HG03039 (cell line): ENCODE data around the gene CD226.
A peak's percentile ranks its signal among the peaks of the same experiment; 100 is the strongest.
"Not testable (repeated sequence)": the region's sequence is repeated elsewhere in the genome, so short reads cannot be mapped to it uniquely, and the experiment has no call there.

Experiments used
- ATAC-seq: cut with Tn5 transposase; IDR thresholded peaks from one replicate; pipeline ENCODE4 v1.9.1; 2021; ENCODE audit warnings: mild to moderate bottlenecking, moderate library complexity; ENCODE audit not compliant: unreplicated experiment

The CD226 gene

DNA sequence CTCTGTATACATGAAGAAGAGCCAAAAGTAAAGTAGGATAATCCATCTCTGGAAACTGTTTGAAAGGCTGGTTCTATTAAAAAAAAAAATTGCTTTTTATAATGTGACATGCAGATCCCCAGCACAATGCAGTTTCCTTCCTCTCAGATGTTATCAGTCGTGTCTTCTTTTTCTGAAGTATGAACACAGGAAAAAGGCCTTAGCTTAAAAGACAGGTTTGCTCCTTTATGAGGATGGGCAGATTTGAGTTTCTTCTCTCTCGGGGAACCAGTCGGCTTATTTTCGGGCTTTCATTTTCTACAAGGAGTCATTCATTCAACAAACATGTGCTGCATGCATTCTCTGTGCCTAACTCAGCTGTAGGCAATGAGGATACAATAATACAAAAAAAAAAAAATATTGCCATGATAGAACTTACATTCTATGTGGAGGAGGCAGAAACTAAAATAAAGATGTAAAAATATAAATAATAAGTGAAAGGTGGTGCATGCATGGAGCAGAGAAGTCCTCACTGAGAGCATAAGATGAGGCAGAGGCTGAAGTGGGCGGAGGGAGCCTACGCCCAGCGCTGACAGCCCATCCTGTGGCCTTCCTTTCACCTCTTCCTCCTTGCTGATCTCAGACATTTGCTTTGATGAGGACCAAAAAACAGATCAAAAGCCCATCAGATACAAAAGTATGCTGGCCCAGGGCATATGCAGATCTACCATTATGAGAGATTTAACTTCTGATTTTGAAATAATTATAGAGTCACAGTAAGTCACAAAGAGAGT is at the start of gene CD226:
CD226 (minus strand) TSS at position 513 of the 773 bp plus-strand sequence; CDS start at position 46, 467 bp downstream.
- peak; percentile 35 for ATAC-seq

DNA sequence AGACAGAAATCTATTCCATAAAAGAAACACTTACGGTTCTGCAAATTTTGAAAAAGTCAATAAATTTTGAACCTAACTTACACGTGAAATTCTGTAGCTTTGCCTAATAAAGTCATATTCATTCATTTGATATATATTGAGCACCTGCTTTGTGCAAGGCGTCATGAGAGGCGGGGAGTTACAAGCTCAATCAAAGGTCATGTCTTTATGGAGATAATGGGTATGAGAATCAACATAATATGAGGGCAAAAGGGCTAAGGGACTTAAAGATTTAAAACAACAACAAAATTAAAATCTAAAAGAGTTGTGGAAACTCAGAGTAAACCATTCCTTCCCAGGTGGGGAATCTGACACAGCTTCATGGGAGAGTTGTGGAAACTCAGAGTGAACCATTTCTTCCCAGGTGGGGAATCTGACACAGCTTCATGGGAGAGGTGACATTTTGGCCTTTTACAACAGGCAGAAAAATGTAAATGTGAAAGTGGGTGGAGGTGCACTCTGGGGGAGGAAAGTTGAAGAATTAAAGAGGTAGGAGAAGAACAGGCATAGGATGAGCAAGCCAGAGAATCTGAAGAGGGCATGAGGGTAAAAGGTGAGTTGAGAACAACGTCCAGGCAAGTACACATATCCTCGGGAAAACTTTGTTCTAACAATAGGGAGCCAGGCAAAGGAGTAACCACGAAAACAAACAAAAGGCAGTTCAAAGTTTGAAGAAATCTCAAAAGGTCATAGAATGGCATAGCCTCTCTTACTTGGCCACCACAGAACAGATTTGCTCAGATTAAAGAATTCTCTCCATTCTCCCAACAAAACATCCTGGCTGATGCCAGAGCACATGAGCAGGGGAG is 49.5 kb upstream of the CD226 start:
- ATAC-seq = no peak

DNA sequence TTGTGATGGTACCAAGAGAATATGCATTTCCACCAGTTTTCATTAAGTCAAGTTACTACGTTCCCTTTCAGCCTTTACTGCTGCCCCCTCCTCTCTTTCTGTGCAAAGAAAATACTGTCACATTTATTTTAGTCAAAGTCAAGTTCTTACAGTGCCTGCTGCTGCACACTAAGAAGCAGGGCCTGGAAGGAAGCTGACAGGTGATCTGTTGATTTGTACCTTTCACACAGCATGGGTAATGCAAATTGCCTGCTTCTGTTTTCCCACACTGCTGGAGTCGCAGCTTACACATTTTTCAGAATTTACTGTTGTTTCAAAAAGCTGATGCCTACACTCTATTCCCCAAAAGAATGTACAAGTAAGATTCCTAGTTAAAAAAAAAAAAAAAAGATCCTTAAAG is 48.7 kb upstream of the CD226 start:
- ATAC-seq = no peak

DNA sequence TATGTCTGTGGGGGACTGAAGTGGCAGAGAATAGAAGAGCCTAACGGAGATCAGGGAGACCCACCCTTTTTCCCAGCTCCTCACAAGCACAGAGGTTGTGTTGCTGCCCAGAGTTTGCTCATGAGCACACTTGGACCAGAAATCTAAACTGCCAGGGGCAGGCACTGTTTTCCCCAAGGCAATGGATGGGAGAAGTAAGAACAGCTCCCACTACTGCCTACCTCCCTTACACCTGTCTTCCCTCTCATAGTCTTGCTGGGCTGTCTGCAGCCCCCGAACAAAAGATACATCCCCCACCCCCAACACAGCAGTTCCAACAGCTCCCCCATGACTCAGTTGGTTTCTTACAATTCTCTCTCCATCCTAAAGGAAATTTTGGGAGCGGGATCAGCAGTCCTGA is 48.1 kb upstream of the CD226 start:
- no peak for ATAC-seq

DNA sequence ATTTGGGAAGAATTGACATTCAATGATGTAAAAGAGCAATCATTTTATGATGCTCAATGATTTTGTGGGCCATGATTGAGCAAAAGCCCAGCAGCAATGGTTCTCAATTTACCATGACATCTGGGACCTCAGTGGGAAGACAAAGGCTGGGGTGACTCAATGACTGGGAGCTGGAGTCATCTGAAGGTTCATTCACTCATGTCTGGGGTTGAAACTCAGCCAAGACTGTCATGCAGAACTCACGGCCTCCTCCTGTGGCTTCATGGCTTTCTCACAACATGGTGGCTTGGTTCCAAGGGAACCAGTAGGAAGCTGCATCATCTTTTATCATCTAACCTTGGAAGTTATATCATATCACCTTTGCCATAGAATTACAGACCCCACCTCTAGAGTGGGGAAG is 45.1 kb upstream of the CD226 start:
- no peak for ATAC-seq

DNA sequence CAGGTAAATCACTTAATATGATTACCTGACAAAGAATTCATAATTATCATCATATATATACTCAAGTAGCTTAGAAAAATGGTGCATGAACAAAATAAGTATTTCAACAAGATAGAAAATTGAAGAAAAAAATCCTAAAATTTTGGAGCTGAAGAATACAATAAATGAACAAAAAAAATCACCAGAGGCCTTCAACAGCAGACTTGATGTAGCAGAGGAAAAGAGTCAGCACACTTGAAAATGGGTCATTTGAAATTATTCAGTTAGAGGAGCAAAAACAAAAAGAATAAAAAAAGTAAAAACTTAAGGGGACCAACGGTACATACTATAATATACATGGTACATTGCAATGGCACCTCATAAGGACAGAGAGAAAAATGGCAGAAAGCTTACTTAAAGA is 40.2 kb upstream of the CD226 start:
- no peak for ATAC-seq

DNA sequence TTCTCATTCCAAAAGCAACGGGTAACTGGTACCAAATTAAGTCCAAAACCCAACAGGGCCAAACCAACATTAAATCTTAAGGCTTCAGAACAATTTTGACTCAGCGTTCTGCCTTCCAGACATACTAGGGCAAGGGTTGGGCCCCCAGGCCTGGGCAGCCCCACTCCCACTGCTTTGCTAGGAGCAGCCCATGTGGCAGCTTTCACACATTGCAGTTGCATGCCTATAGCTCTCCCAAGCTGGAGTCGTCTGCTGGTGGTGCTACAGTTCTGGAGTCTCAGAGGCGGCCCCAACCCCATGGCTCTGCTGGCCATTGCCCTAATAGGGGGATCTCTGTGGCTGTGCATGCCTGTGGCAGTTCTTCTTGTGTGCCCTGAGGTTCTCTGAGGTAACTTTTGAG is 37.6 kb upstream of the CD226 start:
- ATAC-seq = no peak

DNA sequence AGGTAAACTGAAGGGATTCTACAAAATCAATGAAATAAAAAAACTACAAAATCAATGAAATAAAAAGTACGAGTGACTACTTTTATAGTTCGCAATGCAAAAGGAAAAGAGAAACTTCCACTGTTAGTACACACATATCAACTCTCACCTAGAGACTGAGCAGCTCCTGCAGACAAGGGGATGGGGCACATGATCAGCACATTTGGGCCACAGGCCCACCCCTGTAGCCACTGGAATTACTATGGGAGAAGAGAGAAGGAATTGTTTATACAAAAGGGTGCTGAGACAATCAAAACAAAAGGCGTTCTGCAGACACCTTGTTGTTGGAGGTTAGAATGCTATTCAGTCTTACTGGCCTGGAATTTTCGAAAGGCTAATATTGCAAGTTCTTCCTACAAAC is 34.7 kb upstream of the CD226 start:
- ATAC-seq = no peak

DNA sequence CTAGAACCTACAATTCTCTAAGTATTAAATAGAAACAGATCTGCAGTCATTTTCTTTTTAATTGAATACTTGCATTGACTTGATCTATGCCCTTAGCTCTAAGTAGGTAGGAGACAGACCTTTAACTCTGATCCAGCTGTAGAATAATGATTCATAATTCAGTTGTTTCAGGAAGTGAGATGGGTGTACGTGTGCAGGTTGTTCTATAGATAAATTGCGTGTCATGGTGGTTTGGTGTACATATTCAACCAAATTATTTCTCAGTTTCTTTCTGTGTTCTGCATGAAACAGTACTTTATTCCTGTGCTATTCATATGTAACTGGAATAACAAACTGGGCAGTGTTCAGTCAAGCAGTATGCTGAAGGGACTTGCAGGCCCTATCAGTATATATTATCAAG is 34.3 kb upstream of the CD226 start:
- ATAC-seq = peak; percentile 37

DNA sequence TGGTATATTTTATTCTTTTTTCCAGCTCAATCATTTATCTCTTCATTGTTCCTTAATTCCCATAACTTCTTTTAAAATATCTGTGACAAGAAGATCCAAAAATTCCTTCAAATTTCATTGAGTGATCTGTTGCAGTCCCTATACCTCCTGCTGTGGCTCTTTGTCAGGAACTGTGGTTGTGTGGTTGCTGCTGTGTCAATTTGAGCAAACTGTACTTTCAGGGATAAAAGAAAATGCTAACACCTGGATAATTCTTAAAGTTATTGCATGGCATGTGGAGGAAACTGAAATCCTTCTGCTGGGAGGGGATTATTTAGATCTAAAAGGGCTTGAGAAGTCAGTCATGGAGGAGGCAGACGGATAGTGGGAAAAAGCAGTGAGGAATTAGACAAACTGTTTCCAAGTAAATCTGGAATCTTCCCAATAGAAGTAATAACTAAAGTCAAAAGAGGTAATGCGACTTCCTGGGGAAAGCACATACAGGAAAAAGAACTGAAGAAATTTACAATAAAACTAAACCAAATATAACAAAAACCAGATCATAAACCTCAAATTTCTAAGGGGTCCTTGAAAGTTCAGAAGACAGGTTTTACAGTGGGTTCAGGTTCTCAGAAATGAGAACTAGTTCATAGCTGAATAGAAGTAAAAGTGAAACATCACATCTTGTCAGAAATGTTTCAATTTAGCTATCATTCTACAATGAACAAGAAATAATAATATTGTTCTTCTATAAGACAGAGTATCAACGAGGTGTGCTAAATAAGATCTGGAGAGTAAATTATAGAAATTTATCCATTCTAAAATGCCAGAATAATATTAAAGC is 33.5 kb upstream of the CD226 start:
- no peak for ATAC-seq

DNA sequence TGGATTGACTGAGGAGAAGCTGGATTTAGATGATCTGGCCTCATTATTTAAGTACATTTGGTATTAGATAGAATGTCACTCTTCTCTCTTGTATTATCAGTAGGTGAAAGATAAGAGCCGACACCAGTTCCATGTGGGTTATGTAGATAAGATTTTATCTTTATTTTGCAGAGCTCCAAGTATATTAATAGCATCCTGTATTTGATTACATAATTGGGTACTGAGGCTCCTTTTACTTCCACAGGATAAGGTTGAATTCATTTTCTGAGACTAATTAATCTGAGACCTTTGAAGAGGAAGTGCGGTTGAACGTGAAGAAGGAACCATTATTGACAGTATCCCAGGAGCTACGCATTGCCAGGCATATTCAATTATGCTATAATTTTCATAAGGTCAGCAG is 32.8 kb upstream of the CD226 start:
- no peak for ATAC-seq

DNA sequence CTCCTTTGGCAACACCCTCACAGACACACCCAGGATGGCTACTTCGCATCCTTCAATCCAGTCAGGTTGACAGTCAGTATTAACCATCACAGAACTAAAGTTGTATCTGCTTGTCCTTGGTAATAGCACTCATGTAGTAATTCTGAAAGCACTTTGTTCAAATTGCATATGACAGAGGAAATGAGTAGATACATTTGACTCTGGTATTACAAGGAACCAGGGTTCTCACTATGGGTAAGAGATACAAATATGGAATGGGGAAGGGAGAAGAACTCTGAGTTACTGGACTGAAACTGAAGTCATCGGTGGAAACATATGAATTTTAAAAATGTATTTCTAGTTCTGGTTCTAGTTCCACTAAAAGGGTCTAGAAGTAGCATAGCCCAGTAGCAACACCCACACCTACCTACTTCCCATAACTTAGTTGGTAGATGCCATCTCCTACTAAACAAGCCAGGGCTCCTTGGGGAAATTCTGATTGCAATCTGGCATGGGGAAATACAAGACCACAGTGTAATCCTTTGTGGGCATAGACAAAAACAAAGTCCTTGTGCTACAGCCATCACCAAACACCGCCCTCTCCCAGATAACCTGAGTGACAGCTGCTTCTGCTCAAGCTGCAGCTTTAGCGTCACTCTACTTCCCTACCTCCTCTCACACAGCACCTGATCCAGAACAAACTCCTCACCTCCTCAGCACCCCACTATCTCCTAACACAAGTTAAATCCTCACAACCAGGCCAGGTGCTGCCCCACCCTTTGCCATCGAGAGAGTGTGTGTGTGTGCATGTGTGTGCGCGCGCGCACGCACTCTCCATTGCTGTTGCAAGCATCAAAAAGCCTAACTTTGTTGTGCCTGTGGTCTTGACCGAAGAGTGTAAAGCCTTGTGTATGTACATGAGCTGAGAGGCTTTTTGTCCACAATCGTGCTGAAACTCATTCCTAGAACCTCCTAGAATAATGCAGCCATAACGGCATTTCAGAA is 31.4 kb upstream of the CD226 start:
- ATAC-seq = peak; percentile 76

DNA sequence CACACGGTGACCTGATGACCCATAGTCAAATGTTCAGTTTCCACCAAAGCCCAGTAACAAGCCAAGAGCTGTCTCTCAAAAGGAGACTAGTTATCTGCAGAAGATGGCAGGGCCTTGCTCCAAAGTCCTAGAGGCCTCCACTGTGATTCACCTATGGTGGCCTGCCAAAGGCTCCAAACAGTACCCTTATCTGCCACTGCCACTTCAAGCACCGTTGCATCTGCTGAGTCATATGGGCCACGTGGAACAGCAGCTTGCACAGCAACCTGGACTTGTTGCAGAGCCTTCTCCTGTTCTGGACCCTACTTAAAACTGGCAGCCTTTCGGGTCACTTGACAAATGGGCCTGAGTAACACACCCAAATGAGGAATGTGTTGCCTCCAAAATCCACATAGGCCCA is 27.6 kb upstream of the CD226 start:
- not testable (repeated sequence) for ATAC-seq

DNA sequence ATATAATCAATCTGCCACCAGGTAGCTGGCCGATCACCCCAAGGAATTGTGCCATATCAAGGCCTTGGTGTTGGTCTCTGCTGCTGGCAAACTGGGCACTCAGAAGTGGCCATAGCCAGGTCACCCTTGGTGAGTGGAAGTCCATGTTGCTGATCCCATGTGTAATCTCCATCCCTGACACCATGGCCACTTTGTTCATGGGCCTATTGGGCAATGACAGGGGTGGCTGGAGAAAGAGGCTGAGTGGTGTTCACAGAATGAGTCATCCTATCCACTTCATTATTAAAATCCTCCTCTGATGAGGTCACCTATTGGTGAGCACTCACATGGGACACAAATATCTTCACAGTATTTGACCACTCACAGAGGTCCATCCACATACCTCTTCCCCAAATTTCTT is 26.7 kb upstream of the CD226 start:
- ATAC-seq = no peak

DNA sequence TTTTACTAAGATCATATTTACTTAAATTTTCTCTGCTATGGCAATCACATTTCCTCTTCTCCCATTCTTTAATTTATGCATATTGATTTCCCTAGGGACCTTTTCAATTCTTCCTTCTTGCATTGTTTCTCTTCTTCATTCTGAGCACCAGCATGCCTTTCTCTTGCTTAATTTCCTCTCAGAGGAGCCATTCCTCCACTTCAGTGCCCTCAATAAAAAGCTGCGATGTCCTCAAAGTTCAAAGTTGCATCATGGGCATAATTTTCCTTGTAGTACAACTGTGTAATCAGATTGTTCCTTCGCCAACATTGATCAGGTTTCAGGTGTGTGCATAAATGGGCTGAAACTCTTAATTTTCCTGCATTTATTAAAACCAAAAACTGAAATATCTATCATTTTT is 21.8 kb upstream of the CD226 start:
- no peak for ATAC-seq

DNA sequence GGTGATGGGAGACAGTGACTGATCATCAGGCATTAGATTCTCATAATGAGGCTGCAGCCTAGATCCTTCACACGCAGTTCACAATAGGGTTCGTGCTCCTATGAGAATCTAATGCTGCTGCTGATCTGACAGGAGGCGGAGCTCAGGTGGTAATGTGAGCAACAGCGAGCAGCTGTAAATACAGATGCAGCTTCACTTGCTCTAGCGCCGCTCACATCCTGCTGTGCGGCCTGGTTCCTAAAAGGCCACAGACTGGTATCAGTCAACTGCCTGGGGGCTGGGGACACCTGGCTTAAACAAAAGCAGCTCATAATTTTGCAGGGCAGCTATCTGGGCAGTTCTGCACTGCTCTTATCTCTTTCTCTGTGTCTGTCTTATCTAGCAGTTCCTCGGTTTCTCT is 20.4 kb upstream of the CD226 start:
- no peak for ATAC-seq

DNA sequence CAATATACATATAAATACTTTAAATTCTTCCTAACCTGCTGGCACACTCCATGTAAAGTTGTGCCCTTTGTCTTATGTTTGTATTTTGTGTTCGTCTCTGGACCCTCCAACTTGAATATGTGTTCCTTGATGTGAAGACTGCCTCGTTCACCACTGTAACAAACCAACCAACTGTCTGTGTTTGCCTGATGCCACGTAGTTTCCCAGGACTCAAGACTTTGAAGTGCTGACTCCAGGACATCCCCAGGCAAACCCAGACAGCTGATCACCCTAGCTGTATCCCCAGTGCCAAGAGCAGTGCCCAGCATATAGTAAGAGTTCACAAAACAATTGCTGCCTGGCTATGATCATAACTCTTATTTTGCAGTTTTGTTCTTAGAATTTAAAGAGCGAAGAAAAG is 15.5 kb upstream of the CD226 start:
- no peak for ATAC-seq

DNA sequence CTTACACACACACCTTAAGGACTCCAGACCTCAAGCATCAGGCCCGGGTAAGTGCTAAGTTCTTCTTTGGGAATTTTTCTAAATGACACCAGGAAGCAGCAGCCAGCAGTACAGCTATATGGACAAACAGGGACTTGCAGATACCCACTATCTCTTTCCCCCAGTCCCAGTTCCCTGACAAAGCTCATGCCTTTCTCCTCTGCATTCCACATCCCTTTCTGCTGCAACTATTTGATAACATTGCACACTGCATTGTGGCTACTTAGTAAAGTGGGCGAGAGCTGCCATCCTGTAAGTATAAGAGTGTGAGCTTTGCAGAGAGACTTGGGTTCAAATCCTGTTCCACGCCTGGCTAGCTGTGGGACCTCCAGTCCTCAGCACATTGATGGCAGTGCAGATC is 14.0 kb upstream of the CD226 start:
- ATAC-seq = no peak

DNA sequence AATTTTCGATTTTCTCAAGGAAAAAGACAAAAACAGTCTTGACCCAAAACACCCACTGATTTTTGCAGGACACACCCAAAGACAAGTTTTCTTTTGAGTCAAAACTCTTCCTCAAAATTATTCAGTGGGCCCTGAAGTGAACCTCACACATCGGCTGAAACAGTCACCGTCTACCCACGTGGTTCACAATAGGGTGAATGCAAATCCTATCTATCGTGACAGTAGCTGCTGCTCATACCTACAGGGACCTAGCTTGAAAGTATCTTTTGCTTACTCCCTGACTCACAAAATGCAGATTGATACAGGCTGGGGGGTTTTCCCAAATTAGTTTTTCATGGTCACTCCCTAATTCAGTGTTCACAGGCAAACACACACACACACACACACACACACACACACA is 10.7 kb upstream of the CD226 start:
- peak; percentile 53 for ATAC-seq

DNA sequence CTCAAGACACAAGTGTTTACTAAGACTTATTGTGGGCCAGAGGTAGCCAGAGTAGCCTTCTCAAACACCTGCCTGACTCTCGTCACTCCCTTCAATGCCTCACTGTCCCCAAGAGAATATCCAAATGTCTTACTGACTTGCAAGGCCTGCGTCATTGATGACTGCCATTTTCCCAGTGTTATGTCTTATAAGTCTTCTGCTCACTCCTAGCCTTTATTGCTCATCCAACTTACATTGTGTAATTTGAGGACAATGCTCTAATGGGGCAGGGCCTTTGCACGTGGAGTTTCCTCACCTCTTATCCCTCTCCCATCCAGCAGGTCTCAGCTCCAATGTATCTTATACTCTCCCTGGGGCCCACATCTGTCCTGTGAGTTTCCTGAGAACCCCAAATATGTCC is 10.1 kb upstream of the CD226 start:
- ATAC-seq = no peak
